ENCODE results near the gene YKT6. TPM values are rescaled to one million over a fixed set of nuclear protein-coding genes. Genes with fewer than 3 reads are reported as not detected.
A peak's percentile ranks its signal among the peaks of the same experiment; 100 is the strongest.
"Not testable (repeated sequence)": the region's sequence is repeated elsewhere in the genome, so short reads cannot be mapped to it uniquely, and the experiment has no call there.

Gene YKT6
- total RNA-seq, 1 donor from 2014 or later: 178 TPM

- no peak overlapping the region for H3K4me3 Mint-ChIP-seq (ENCODE audit: unreplicated experiment)
- H3K27ac Mint-ChIP-seq (ENCODE audit: unreplicated experiment): no peak overlapping the region
- H3K36me3 Mint-ChIP-seq (ENCODE audit: unreplicated experiment): no peaks in the 10 kb centered on the region
- H3K27me3 Mint-ChIP-seq (ENCODE audit: unreplicated experiment): no peaks in the 10 kb centered on the region
- peak; percentile 71 for DNase-seq
- H3K9me3 Mint-ChIP-seq (ENCODE audit: unreplicated experiment): no peaks in the 10 kb centered on the region
- peaks cover 12% of the 10 kb centered on the region for H3K4me1 Mint-ChIP-seq (ENCODE audit: low read depth, unreplicated experiment)
- TF ChIP-seq CTCF (IDR thresholded peaks at IDR 0.05; ENCODE audit: partially characterized antibody, unreplicated experiment): peak; percentile 74
Observed at GRCh38 chr7:44196450-44196872, 4.3 kb upstream of the YKT6 start.

- Mint-ChIP-seq H3K27ac (ENCODE audit: unreplicated experiment) (peak overlapping the region; percentile 23), H3K36me3 (ENCODE audit: unreplicated experiment) (no peaks in the 10 kb centered on the region), H3K4me1 (ENCODE audit: low read depth, unreplicated experiment) (peaks cover 18% of the 10 kb centered on the region), H3K27me3 (ENCODE audit: unreplicated experiment) (no peaks in the 10 kb centered on the region), H3K9me3 (ENCODE audit: unreplicated experiment) (no peaks in the 10 kb centered on the region), H3K4me3 (ENCODE audit: unreplicated experiment) (no peak overlapping the region)
- DNase-seq: no peak
- TF ChIP-seq CTCF (IDR thresholded peaks at IDR 0.05; ENCODE audit: partially characterized antibody, unreplicated experiment): no peak
Observed at GRCh38 chr7:44197474-44197873, 3.3 kb upstream of the YKT6 start.

GRCh38 chr7:44200163-44200562 lies 615 bp upstream of the YKT6 start:
- DNase-seq; H3K27me3 Mint-ChIP-seq (ENCODE audit: unreplicated experiment); H3K27ac Mint-ChIP-seq (ENCODE audit: unreplicated experiment); H3K36me3 Mint-ChIP-seq (ENCODE audit: unreplicated experiment); H3K9me3 Mint-ChIP-seq (ENCODE audit: unreplicated experiment); H3K4me3 Mint-ChIP-seq (ENCODE audit: unreplicated experiment): not testable (repeated sequence)
- H3K4me1 Mint-ChIP-seq (ENCODE audit: low read depth, unreplicated experiment): peaks cover 29% of the 10 kb centered on the region

- H3K9me3 Mint-ChIP-seq (ENCODE audit: unreplicated experiment): no peaks in the 10 kb centered on the region
- TF ChIP-seq CTCF (IDR thresholded peaks at IDR 0.05; ENCODE audit: partially characterized antibody, unreplicated experiment): no peak
- peaks cover 17% of the 10 kb centered on the region for H3K4me1 Mint-ChIP-seq (ENCODE audit: low read depth, unreplicated experiment)
- peaks cover 2% of the 10 kb centered on the region for H3K27me3 Mint-ChIP-seq (ENCODE audit: unreplicated experiment)
- H3K36me3 Mint-ChIP-seq (ENCODE audit: unreplicated experiment): no peaks in the 10 kb centered on the region
- peak overlapping the region; percentile 94 for H3K4me3 Mint-ChIP-seq (ENCODE audit: unreplicated experiment)
- no peak for DNase-seq
- peak overlapping the region; percentile 79 for H3K27ac Mint-ChIP-seq (ENCODE audit: unreplicated experiment)
Observed at GRCh38 chr7:44201813-44202212, 1.0 kb downstream of the YKT6 start.

- Mint-ChIP-seq H3K4me1 (ENCODE audit: low read depth, unreplicated experiment) (peaks cover 17% of the 10 kb centered on the region), H3K27me3 (ENCODE audit: unreplicated experiment) (peaks cover 2% of the 10 kb centered on the region), H3K27ac (ENCODE audit: unreplicated experiment) (no peak overlapping the region), H3K4me3 (ENCODE audit: unreplicated experiment) (no peak overlapping the region), H3K36me3 (ENCODE audit: unreplicated experiment) (no peaks in the 10 kb centered on the region), H3K9me3 (ENCODE audit: unreplicated experiment) (no peaks in the 10 kb centered on the region)
- TF ChIP-seq CTCF (IDR thresholded peaks at IDR 0.05; ENCODE audit: partially characterized antibody, unreplicated experiment): no peak
- no peak for DNase-seq
Observed at GRCh38 chr7:44206008-44206407, 5.2 kb downstream of the YKT6 start.

- Mint-ChIP-seq H3K36me3 (ENCODE audit: unreplicated experiment) (no peaks in the 10 kb centered on the region), H3K9me3 (ENCODE audit: unreplicated experiment) (peaks cover 2% of the 10 kb centered on the region), H3K4me1 (ENCODE audit: low read depth, unreplicated experiment) (peaks cover 9% of the 10 kb centered on the region), H3K27me3 (ENCODE audit: unreplicated experiment) (peaks cover 5% of the 10 kb centered on the region), H3K4me3 (ENCODE audit: unreplicated experiment) (no peak overlapping the region), H3K27ac (ENCODE audit: unreplicated experiment) (no peak overlapping the region)
- no peak for DNase-seq
- TF ChIP-seq CTCF (IDR thresholded peaks at IDR 0.05; ENCODE audit: partially characterized antibody, unreplicated experiment): no peak
Observed at GRCh38 chr7:44208085-44208484, 7.3 kb downstream of the YKT6 start.

All from glutamatergic neuron (in vitro differentiated cells).